ENCODE data around the gene IRF3. TPM values are rescaled to one million over a fixed set of nuclear protein-coding genes. Genes with fewer than 3 reads are reported as not detected.

The IRF3 gene
- total and polyA plus RNA-seq, 2 donors (not counting 1 experiment from before 2014, with no cell fraction given): 22.0 to 55.2 TPM

GRCh38 chr19:49655570-49656455, 9.8 kb downstream of the IRF3 start:
- Histone ChIP-seq H3K4me3 (replicated peaks in 1 of 4; ENCODE audit: control extremely low read depth in 1 of 4, insufficient read depth in 1 of 4, low read depth in 3 of 4, low read length in 4 of 4) (no peak overlapping the region), H3K4me2 (ENCODE audit: extremely low read depth, insufficient read depth, low read length) (no peak overlapping the region), H3K36me3 (ENCODE audit: control insufficient read depth, insufficient read depth, low read length) (peaks cover 58% of the 10 kb centered on the region), H3K9me3 (ENCODE audit: control insufficient read depth, insufficient read depth, low read depth, low read length) (no peaks in the 10 kb centered on the region), H3K27me3 (ENCODE audit: control insufficient read depth, insufficient read depth, low read length) (no peaks in the 10 kb centered on the region), H3K79me2 (ENCODE audit: control insufficient read depth, insufficient read depth, low read length) (no peaks in the 10 kb centered on the region), H2AFZ (ENCODE audit: low read length) (no peak overlapping the region), H3K27ac (ENCODE audit: insufficient read depth, low read length) (no peak overlapping the region), H3K9ac (ENCODE audit: insufficient read depth, low read length) (no peak overlapping the region), H3K4me1 (ENCODE audit: control insufficient read depth, extremely low read depth, insufficient read depth, low read length) (no peaks in the 10 kb centered on the region), H4K20me1 (ENCODE audit: control insufficient read depth, extremely low read depth, insufficient read depth, low read length) (no peaks in the 10 kb centered on the region)
- DNase-seq (ENCODE audit: low read depth in 2 of 2): no peak
- no peak for TF ChIP-seq EZH2 (IDR thresholded peaks at IDR 0.05; ENCODE audit: low read length, missing control alignments)
- no peak for TF ChIP-seq CTCF (conservative IDR thresholded peaks at IDR 0.05 in 1 of 2, IDR thresholded peaks at IDR 0.05 in 1 of 2; ENCODE audit: low read depth in 1 of 2, low read length in 2 of 2)

- no peak overlapping the region for H3K9ac ChIP-seq (ENCODE audit: insufficient read depth, low read length)
- peaks cover 59% of the 10 kb centered on the region for H3K36me3 ChIP-seq (ENCODE audit: control insufficient read depth, insufficient read depth, low read length)
- no peak for TF ChIP-seq EZH2 (IDR thresholded peaks at IDR 0.05; ENCODE audit: low read length, missing control alignments)
- no peak for TF ChIP-seq CTCF (conservative IDR thresholded peaks at IDR 0.05 in 1 of 2, IDR thresholded peaks at IDR 0.05 in 1 of 2; ENCODE audit: low read depth in 1 of 2, low read length in 2 of 2)
- no peaks in the 10 kb centered on the region for H3K4me1 ChIP-seq (ENCODE audit: control insufficient read depth, extremely low read depth, insufficient read depth, low read length)
- DNase-seq (ENCODE audit: low read depth in 2 of 2): no peak
- H3K4me3 ChIP-seq (replicated peaks in 1 of 4; ENCODE audit: control extremely low read depth in 1 of 4, insufficient read depth in 1 of 4, low read depth in 3 of 4, low read length in 4 of 4): no peak overlapping the region
- H3K27ac ChIP-seq (ENCODE audit: insufficient read depth, low read length): no peak overlapping the region
- H3K9me3 ChIP-seq (ENCODE audit: control insufficient read depth, insufficient read depth, low read depth, low read length): no peaks in the 10 kb centered on the region
- H3K79me2 ChIP-seq (ENCODE audit: control insufficient read depth, insufficient read depth, low read length): peaks cover 4% of the 10 kb centered on the region
- no peak overlapping the region for H3K4me2 ChIP-seq (ENCODE audit: extremely low read depth, insufficient read depth, low read length)
- no peak overlapping the region for H2AFZ ChIP-seq (ENCODE audit: low read length)
- H3K27me3 ChIP-seq (ENCODE audit: control insufficient read depth, insufficient read depth, low read length): no peaks in the 10 kb centered on the region
- H4K20me1 ChIP-seq (ENCODE audit: control insufficient read depth, extremely low read depth, insufficient read depth, low read length): no peaks in the 10 kb centered on the region
Measured at GRCh38 chr19:49654581-49654980, 11.1 kb downstream of the IRF3 start.

GRCh38 chr19:49653466-49653806, 12.2 kb downstream of the IRF3 start:
- no peaks in the 10 kb centered on the region for H3K27me3 ChIP-seq (ENCODE audit: control insufficient read depth, insufficient read depth, low read length)
- H3K4me2 ChIP-seq (ENCODE audit: extremely low read depth, insufficient read depth, low read length): no peak overlapping the region
- peaks cover 51% of the 10 kb centered on the region for H3K36me3 ChIP-seq (ENCODE audit: control insufficient read depth, insufficient read depth, low read length)
- peaks cover 7% of the 10 kb centered on the region for H3K79me2 ChIP-seq (ENCODE audit: control insufficient read depth, insufficient read depth, low read length)
- no peak for DNase-seq (ENCODE audit: low read depth in 2 of 2)
- TF ChIP-seq CTCF (conservative IDR thresholded peaks at IDR 0.05 in 1 of 2, IDR thresholded peaks at IDR 0.05 in 1 of 2; ENCODE audit: low read depth in 1 of 2, low read length in 2 of 2) (no peak), EZH2 (IDR thresholded peaks at IDR 0.05; ENCODE audit: low read length, missing control alignments) (no peak)
- H3K4me1 ChIP-seq (ENCODE audit: control insufficient read depth, extremely low read depth, insufficient read depth, low read length): no peaks in the 10 kb centered on the region
- H3K27ac ChIP-seq (ENCODE audit: insufficient read depth, low read length): no peak overlapping the region
- no peak overlapping the region for H3K9ac ChIP-seq (ENCODE audit: insufficient read depth, low read length)
- no peak overlapping the region for H2AFZ ChIP-seq (ENCODE audit: low read length)
- no peaks in the 10 kb centered on the region for H3K9me3 ChIP-seq (ENCODE audit: control insufficient read depth, insufficient read depth, low read depth, low read length)
- no peak overlapping the region for H3K4me3 ChIP-seq (replicated peaks in 1 of 4; ENCODE audit: control extremely low read depth in 1 of 4, insufficient read depth in 1 of 4, low read depth in 3 of 4, low read length in 4 of 4)
- no peaks in the 10 kb centered on the region for H4K20me1 ChIP-seq (ENCODE audit: control insufficient read depth, extremely low read depth, insufficient read depth, low read length)
